Epithelial cell of umbilical artery (primary cell): ENCODE measurements around the gene SERTAD4. TPM values are rescaled to one million over a fixed set of nuclear protein-coding genes. Genes with fewer than 3 reads are reported as not detected.

ENCODE experiments used
- total RNA-seq: library from RNA; depleted of rRNA; stranded (reverse); fragments of >200 nt; gene quantifications from 2 replicates; pipeline ENCODE4 v1.2.3, GENCODE V29; 2014

The SERTAD4 gene
- 1.3 and 2.3 TPM in 2 replicates for total RNA-seq

DNA sequence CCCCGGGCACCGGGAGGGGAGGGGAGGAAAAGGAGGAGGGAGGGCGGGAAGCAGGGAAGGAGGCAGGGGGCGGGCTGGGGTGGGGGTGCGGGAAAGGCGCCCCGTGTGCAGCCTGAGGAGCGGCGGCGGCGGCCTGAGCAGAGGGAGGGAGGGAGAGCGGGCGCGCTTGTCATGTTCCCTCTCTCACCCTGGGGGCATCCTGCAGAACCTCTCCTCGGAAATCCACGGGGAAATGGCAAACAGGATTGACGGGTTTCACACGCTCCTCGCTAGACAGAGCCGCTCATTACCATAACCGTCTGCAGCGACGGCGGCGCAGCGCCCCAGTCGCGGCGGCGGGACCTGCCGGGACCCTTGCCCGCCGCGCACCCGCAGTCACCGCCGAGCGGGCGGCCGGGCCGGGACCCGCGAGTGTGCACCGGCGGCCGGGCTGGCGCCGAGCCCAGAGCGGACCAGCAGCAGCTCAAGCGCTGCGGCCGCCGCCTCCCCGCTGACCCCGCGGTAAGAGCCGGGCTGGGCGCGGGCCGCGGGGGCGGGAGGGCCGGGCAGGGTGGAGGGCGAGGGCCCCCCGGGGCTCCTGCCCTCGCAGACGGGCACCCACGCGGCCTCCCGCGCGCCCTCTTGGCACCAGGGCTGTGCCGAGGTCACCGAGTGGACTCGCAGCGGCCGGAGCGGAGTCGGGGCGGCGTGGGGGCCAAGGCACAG, at the start of gene SERTAD4:
Gene SERTAD4 (plus strand): TSS at position 286 of the 705 bp plus-strand sequence. CDS start 5,165 bp downstream, outside the sequence.

Other genes with a start within 250 kb of the SERTAD4 start
- 0.65 and 1.5 TPM in 2 replicates for gene HHAT, start 96.1 kb downstream of the SERTAD4 start, total RNA-seq